ENCODE measurements around the gene AVPR1B. TPM values are rescaled to one million over a fixed set of nuclear protein-coding genes. Genes with fewer than 3 reads are reported as not detected.

The AVPR1B gene
- total RNA-seq, 4 donors from 2014 or later, result not detected

DNA sequence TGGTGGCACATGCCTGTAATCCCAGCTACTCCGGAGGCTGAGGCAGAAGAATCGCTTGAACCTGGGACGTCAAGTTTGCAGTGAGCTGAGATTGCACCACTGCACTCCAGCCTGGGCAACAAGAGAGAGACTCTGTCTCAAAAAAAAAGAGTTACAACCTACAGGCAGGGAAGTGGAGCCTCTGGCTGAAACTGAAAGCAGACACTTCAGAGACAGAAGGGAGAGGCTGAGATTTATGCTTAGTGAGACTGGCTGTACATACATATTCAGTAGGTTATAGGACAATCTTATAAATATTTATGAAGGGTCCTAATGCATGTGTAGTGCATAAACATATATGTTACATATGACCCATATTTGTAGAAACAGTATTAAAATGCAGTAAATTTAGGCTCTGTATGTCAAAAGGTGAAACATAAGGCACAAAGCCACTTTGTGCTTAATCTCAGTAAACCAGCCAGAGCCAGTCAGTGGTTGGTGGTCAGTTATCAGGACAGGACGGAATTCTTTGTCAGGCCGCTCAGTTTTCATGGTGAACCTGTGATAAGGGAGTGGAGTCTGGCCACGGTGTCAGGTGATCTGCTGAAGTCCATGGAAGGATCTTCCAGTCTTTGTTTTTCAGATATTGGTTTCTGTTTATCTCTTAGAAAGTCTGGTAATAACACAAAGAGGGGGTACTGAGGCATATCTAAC is 50.6 kb downstream of the AVPR1B start:
- TF ChIP-seq, protein P1, sequence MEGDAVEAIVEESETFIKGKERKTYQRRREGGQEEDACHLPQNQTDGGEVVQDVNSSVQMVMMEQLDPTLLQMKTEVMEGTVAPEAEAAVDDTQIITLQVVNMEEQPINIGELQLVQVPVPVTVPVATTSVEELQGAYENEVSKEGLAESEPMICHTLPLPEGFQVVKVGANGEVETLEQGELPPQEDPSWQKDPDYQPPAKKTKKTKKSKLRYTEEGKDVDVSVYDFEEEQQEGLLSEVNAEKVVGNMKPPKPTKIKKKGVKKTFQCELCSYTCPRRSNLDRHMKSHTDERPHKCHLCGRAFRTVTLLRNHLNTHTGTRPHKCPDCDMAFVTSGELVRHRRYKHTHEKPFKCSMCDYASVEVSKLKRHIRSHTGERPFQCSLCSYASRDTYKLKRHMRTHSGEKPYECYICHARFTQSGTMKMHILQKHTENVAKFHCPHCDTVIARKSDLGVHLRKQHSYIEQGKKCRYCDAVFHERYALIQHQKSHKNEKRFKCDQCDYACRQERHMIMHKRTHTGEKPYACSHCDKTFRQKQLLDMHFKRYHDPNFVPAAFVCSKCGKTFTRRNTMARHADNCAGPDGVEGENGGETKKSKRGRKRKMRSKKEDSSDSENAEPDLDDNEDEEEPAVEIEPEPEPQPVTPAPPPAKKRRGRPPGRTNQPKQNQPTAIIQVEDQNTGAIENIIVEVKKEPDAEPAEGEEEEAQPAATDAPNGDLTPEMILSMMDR (IDR thresholded peaks at IDR 0.05; ENCODE audit: low read depth), result no peak

DNA sequence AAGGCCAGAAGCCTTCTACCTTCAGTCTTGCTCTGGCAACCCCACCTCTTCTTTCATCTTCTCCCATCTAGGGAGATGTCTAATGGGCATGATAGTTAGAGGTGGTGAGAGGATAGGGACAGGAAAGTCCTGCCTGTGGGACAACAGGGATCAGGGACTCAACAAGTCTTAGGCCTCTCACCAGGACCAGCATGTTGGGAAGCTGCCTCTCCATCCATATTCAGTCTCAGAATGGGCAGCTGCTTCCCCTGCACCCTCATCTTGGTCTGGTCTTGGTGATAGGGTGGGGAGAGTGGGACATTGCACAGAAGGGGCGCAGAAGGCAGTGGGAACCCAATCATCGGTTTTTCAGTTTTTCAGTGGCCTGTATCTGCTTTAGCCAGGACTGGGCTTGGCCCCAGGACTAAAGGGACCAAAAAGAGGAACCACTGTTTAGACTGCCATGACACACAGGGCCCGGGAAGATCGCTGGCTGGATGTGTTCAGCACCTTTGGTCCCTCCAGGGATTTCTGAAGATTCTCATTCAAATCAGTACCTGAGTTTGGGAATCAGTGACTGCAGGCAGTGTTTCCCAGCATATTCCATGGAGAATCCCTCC is 51.5 kb downstream of the AVPR1B start:
- TF ChIP-seq, protein P1 (IDR thresholded peaks at IDR 0.05; ENCODE audit: low read depth), result no peak

DNA sequence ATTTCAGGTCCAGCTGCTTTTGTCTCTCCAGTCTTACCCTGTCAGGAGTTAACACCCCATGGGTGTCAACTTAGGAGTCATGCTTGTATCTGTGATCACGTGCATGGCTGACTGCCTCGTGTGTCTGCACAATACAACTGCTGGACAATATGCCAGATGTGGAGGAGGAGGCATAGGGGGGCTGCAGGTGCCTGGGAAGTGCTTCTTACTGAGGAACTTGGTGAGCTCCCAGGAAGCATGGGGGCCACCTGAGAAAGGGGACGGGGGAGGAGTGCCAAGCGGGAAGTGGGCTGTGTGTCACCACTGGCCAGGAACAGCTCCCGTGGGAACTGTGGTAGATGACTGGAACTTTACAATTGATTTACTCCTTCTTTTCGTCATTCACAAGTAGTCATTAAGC is 54.7 kb downstream of the AVPR1B start:
- TF ChIP-seq, protein P1 (IDR thresholded peaks at IDR 0.05; ENCODE audit: low read depth), result no peak

DNA sequence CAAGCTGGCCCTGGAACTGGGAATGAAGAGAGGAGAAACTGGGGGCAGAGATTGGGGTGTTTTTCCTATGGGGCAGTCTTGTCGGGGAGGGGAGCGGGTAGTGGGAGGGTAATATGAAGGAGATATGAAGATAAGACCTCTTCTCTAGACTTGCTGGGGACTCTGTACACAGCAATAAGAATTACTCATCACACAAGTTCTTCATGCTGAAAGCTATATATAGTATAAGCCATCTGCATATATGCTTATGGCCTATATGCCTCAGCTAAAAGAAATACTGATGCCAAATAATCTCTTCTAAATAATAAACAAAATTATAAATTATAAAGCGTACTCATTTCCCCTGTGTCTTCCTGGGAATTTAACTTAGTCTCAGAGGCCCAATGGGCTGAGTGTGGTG is 56.3 kb downstream of the AVPR1B start:
- TF ChIP-seq, protein P1 (IDR thresholded peaks at IDR 0.05; ENCODE audit: low read depth), result no peak

Small RNA genes lying within 50 kb of the gene (small RNA-seq; reads per million reads assigned to genes)
- not detected for gene RF00271

Other genes starting within 250 kb of the AVPR1B start
- gene SLC26A9, start 173.9 kb downstream of the AVPR1B start, total RNA-seq, result not detected
- 10 to 100 TPM in 2 of 4 donors, 1 to 10 TPM in 2; 1.7 to 24.5 (median 7.5) TPM for gene RAB7B, start 114.0 kb downstream of the AVPR1B start, total RNA-seq
- not detected for gene CTSE, start 93.5 kb downstream of the AVPR1B start, total RNA-seq
- gene RHEX, start 64.2 kb downstream of the AVPR1B start, total RNA-seq, result 1 to 10 TPM in 3 of 4 donors, not detected in 1; 5.1 to 9.9 (median 5.7) TPM
- 1 to 10 TPM; 2.3 to 7.5 (median 3.8) TPM for gene FAM72A, start 85.5 kb upstream of the AVPR1B start, total RNA-seq
- gene SRGAP2, start 86.2 kb upstream of the AVPR1B start, total RNA-seq, result 10 to 100 TPM; 61.1 to 78.6 (median 73.0) TPM